Measurements from ENCODE around the gene ZNF561. TPM values are rescaled to one million over a fixed set of nuclear protein-coding genes. Genes with fewer than 3 reads are reported as not detected.

The ZNF561 gene
- total and polyA plus RNA-seq, 10 of the 15 experiments (the other 5 are each of a cell fraction or from before 2014, with no cell fraction given), result 12.8 to 38.2 (median 22.2) TPM

DNA sequence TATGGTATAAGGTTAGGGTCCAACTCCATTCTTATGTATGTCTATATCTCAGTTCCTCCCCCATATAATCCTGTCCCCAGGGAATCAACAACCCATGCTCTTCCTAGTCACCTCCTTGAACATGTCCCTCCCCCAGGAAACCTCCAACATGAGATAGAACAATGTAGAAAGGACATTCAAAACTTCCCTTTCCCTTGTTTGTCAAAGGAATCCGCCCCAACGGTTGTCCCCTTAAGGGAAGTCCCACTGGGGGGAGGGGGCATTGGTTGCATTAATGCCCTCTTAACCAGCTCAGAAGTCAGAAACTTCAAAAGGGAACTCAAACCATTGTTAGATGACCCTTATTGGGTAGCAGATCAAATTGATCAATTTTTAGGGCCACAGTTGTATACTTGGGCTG, 6.8 kb upstream of the ZNF561 start (continued):
- TF ChIP-seq RAD51 (IDR thresholded peaks at IDR 0.05), result no peak
- TF ChIP-seq TAF1 (IDR thresholded peaks at IDR 0.05; ENCODE audit: borderline replicate concordance, low read depth, low read length), result no peak
- no peak for TF ChIP-seq ASH2L (IDR thresholded peaks at IDR 0.05; ENCODE audit: borderline replicate concordance, low read depth)

DNA sequence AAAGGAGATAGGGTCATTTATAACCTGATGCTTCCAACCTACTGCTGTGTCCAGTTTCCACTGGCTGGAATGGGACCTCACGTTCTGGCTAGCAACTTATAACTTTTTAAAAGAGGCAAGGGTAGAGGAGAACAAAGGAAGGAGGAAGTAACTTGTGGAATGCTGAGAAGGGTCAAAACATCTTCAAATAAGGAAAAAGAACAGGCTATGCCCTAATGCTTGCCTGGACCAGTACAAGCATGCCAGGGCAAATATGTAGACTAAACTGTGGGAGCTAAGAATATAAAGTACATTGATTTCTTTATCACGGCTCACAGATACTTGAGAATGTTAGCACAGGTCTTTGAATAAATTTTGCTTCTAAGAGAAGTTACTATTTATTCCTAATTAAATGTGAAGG, 1.5 kb upstream of the ZNF561 start:
- 0 out of 2 replicates have a peak overlapping the region, but pooled peaks have one; percentile 5 for H3K4me3 ChIP-seq
- ChIA-PET SMC1A (ENCODE audit: uncharacterized antibody, unreplicated experiment) (interaction anchor here (1.1 to 1.2 kb wide), 2 partner anchors 171 to 173 kb away, joined by 3 to 4 read pairs; no protein-coding TSS in a partner anchor), RAD21 (ENCODE audit: unreplicated experiment) (interaction anchor here (1.2 kb wide), 1 partner anchor 176 kb away, joined by 3 read pairs; no protein-coding TSS in a partner anchor), CTCF (interaction anchor here (1.0 to 1.9 kb wide), 4 partner anchors 39 to 308 kb away, joined by 3 to 7 read pairs (median 4); no protein-coding TSS in a partner anchor), POLR2A (interaction anchor here (1.5 kb wide), 1 partner anchor 173 kb away, joined by 4 read pairs; no protein-coding TSS in a partner anchor)
- peaks cover 3% of the 10 kb centered on the region; the same call in 1 of the 2 replicates for H3K4me1 ChIP-seq (ENCODE audit: control insufficient read depth, insufficient read depth, low read length)
- FAIRE-seq, result no peak
- in situ Hi-C loops (cut with MboI) (loop anchor here (5.0 to 10.0 kb wide), 2 partner anchors 170 to 488 kb away; no protein-coding TSS in a partner anchor), intact Hi-C loops (cut with micrococcal nuclease; ENCODE audit: unreplicated experiment) (no loop called here)
- TF ChIP-seq, protein P1, sequence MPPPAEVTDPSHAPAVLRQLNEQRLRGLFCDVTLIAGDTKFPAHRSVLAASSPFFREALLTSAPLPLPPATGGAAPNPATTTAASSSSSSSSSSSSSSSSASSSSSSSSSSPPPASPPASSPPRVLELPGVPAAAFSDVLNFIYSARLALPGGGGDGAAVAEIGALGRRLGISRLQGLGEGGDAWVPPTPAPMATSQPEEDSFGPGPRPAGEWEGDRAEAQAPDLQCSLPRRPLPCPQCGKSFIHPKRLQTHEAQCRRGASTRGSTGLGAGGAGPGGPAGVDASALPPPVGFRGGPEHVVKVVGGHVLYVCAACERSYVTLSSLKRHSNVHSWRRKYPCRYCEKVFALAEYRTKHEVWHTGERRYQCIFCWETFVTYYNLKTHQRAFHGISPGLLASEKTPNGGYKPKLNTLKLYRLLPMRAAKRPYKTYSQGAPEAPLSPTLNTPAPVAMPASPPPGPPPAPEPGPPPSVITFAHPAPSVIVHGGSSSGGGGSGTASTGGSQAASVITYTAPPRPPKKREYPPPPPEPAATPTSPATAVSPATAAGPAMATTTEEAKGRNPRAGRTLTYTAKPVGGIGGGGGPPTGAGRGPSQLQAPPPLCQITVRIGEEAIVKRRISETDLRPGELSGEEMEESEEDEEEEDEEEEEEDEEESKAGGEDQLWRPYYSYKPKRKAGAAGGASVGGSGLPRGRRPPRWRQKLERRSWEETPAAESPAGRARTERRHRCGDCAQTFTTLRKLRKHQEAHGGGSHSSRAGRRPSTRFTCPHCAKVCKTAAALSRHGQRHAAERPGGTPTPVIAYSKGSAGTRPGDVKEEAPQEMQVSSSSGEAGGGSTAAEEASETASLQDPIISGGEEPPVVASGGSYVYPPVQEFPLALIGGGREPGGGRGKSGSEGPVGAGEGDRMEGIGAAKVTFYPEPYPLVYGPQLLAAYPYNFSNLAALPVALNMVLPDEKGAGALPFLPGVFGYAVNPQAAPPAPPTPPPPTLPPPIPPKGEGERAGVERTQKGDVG (CRISPR knock-in tag; IDR thresholded peaks at IDR 0.05), result no peak
- TF ChIP-seq SRF (IDR thresholded peaks at IDR 0.05; ENCODE audit: low read depth in 2 of 2, low read length in 2 of 2) (no peak), ZBED1 (IDR thresholded peaks at IDR 0.05; ENCODE audit: borderline replicate concordance) (no peak), NRF1 (conservative IDR thresholded peaks at IDR 0.05; ENCODE audit: low read depth, low read length) (no peak), PAX8 (IDR thresholded peaks at IDR 0.05) (no peak), CEBPB (IDR thresholded peaks at IDR 0.05; ENCODE audit: borderline replicate concordance in 1 of 2, low read depth in 2 of 2, low read length in 2 of 2) (no peak)
- TF ChIP-seq, protein P2, sequence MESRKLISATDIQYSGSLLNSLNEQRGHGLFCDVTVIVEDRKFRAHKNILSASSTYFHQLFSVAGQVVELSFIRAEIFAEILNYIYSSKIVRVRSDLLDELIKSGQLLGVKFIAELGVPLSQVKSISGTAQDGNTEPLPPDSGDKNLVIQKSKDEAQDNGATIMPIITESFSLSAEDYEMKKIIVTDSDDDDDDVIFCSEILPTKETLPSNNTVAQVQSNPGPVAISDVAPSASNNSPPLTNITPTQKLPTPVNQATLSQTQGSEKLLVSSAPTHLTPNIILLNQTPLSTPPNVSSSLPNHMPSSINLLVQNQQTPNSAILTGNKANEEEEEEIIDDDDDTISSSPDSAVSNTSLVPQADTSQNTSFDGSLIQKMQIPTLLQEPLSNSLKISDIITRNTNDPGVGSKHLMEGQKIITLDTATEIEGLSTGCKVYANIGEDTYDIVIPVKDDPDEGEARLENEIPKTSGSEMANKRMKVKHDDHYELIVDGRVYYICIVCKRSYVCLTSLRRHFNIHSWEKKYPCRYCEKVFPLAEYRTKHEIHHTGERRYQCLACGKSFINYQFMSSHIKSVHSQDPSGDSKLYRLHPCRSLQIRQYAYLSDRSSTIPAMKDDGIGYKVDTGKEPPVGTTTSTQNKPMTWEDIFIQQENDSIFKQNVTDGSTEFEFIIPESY (IDR thresholded peaks at IDR 0.05), result no peak
- H3K4me2 ChIP-seq (ENCODE audit: control insufficient read depth, insufficient read depth), result 0 out of 2 replicates have a peak overlapping the region, but pooled peaks have one; percentile 33
- no peaks in the 10 kb centered on the region for H4K20me1 ChIP-seq (ENCODE audit: control insufficient read depth, insufficient read depth)
- no TSS peak for BruUV-seq (replicated peaks)
- H3K27ac ChIP-seq (ENCODE audit: control insufficient read depth, insufficient read depth), result no peak overlapping the region
- DNase-seq (ENCODE audit: low read depth, low spot score), result no peak
- no peak for ATAC-seq
- no peaks in the 10 kb centered on the region; the same call in 2 of the 3 replicates for H3K9me3 ChIP-seq (replicated peaks; ENCODE audit: control insufficient read depth, insufficient read depth, low read length)
- peaks cover 3 to 11% of the 10 kb centered on the region in 2 experiments for H3K36me3 ChIP-seq (ENCODE audit: control insufficient read depth in 2 of 2, insufficient read depth in 2 of 2, low read length in 1 of 2)
- 97% methylated on average over 2 of the region's 2 CpGs for WGBS (ENCODE audit: insufficient coverage, insufficient replicate concordance, low lambda C conversion rate, missing lambda C conversion rate)
- H3K9ac ChIP-seq (ENCODE audit: control insufficient read depth, insufficient read depth, low read length), result no peak overlapping the region
- no peaks in the 10 kb centered on the region for H3K27me3 ChIP-seq (replicated peaks in 1 of 2; ENCODE audit: control insufficient read depth in 2 of 2, insufficient read depth in 2 of 2, low read length in 1 of 2)
- H2AFZ ChIP-seq (ENCODE audit: control insufficient read depth, low read depth, low read length), result no peak overlapping the region
- H3K79me2 ChIP-seq (ENCODE audit: control insufficient read depth, insufficient read depth, low read length), result peaks cover 18% of the 10 kb centered on the region

Data from GM12878 (cell line).